Vagina (tissue), 2 donors: ENCODE results near the gene DCUN1D2.

Experiments used
- POLR2A ChIP-seq, 2 donors: fragments of 450-650 bp; IDR thresholded peaks; one replicate each; pipeline ENCODE4 v1.6.1; 2017; ENCODE audit warnings: antibody characterized with exemption in 2 of 2, mild to moderate bottlenecking in 2 of 2, moderate library complexity in 2 of 2
- POLR2AphosphoS5 ChIP-seq, 2 donors: sonication (generic); formaldehyde crosslinking; IDR thresholded peaks; one replicate each; pipeline ENCODE4 v1.9.0; 2017; ENCODE audit warnings: antibody characterized with exemption in 2 of 2, mild to moderate bottlenecking in 2 of 2, low read depth in 1 of 2; ENCODE audit not compliant: insufficient read depth in 1 of 2

DNA sequence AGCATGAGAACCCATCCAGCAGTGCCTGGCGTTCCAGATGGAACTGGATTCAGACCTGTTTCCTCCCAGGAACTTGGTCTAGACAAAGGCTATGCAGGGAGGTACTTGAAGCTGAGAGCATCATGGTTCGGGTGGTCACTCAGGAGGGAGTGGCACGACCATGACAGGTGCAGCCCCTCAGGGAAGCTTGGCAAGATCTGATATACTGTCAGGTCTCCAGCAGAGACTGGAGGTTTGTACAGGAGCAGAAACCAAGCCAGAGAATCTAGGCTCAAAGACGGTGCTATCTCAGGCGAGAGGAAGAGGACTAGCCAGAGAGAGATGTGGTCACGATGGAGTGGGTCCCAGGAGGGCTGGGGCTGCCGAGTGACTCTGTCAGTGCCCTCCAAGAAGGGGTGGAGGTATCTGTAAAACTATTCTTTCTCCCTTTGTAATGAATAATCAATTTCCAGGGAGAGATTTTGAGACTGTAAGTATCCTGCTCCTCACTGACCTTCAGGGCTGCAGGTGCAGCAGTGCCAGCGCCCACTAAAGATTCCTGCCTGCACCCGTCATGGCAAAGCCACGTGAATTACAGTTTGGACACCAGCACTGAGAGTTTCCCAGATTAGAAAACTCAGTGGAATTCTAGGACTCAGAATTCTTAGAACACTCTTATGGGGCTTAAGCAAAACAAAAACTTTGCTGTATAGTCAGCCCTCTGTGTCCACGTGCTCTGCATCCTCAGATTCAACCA lies 10.2 kb upstream of the DCUN1D2 start:
- TF ChIP-seq POLR2A (IDR thresholded peaks at IDR 0.05) (no peak), POLR2AphosphoS5 (IDR thresholded peaks at IDR 0.05; ENCODE audit: insufficient read depth in 1 of 2, low read depth in 1 of 2) (no peak)
